NCI-H345 treated with DMSO at 0.1 percent for 48 hours (cell line): Measurements from ENCODE around the gene NFIA.

Experiments
- DNase-seq: peaks from one replicate; lab custom pipeline; 2025; ENCODE audit not compliant: unreplicated experiment; lab: John Stamatoyannopoulos, UW

The NFIA gene

GRCh38 chr1:61386323-61386722 is 304.0 kb downstream of the NFIA start:
- no peak for DNase-seq

- DNase-seq: no peak
These were observed 304.4 kb downstream of the NFIA start for GRCh38 chr1:61386770-61387169.

GRCh38 chr1:61387829-61388228 is 305.5 kb downstream of the NFIA start:
- no peak for DNase-seq

GRCh38 chr1:61388566-61388965 is 306.2 kb downstream of the NFIA start:
- DNase-seq: no peak

GRCh38 chr1:61389194-61389925 is 307.0 kb downstream of the NFIA start:
- no peak for DNase-seq

- no peak for DNase-seq
These were observed 307.8 kb downstream of the NFIA start for GRCh38 chr1:61389926-61390845.

GRCh38 chr1:61391730-61392129 is 309.4 kb downstream of the NFIA start:
- DNase-seq: no peak

- DNase-seq: no peak
These were observed 310.3 kb downstream of the NFIA start for GRCh38 chr1:61392409-61393242.

- DNase-seq: no peak
These were observed 311.2 kb downstream of the NFIA start for GRCh38 chr1:61393575-61393974.

- no peak for DNase-seq
These were observed 312.9 kb downstream of the NFIA start for GRCh38 chr1:61395146-61395800.

GRCh38 chr1:61397495-61397894 is 315.1 kb downstream of the NFIA start:
- no peak for DNase-seq

GRCh38 chr1:61397935-61398334 is 315.6 kb downstream of the NFIA start:
- no peak for DNase-seq

GRCh38 chr1:61399199-61399598 is 316.8 kb downstream of the NFIA start:
- no peak for DNase-seq

- no peak for DNase-seq
These were observed 317.9 kb downstream of the NFIA start for GRCh38 chr1:61400131-61400770.

GRCh38 chr1:61400997-61401396 is 318.6 kb downstream of the NFIA start:
- DNase-seq: no peak

GRCh38 chr1:61403679-61404596 is 321.6 kb downstream of the NFIA start:
- DNase-seq: no peak

GRCh38 chr1:61404597-61405376 is 322.4 kb downstream of the NFIA start:
- no peak for DNase-seq

GRCh38 chr1:61406467-61406866 is 324.1 kb downstream of the NFIA start:
- DNase-seq: no peak
